ENCODE measurements around the gene CYSRT1.
A peak's percentile ranks its signal among the peaks of the same experiment; 100 is the strongest.

Gene CYSRT1

GRCh38 chr9:137273095-137273490, 48.1 kb downstream of the CYSRT1 start:
- no peak for DNase-seq

DNA sequence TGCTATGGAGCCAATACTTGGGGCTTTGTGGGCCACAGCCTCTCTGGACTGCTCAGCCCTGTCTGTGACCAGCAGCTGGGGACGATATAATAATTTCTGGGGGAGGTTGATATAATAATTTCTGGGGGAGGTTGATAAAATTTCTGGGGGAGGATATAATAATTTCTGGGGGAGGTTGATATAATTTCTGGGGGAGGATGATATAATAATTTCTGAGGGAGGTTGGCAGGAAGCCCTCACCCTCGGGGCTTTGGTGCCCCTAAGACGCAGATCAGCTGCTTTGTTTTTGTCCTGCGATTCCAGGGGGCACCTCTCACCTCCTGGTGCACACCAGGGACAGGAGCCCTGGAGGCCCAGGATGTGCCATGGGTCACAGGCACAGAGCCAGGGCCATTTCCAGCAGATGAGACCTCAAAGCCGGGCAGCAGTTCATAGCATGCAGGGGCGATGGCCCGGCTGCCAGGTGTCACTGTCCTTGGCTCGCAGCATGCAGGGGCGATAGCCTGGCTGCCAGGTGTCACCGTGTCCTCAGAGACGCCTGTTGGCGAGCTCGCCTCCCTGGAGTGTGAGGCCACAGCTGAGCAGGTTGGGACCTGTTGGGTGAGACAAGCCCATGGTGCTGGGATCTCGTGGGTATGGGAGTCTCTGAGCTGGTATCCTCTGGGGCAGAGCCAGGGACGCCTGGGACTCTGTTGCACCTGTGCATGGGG, 48.8 kb downstream of the CYSRT1 start:
- DNase-seq = peak; percentile 45

DNA sequence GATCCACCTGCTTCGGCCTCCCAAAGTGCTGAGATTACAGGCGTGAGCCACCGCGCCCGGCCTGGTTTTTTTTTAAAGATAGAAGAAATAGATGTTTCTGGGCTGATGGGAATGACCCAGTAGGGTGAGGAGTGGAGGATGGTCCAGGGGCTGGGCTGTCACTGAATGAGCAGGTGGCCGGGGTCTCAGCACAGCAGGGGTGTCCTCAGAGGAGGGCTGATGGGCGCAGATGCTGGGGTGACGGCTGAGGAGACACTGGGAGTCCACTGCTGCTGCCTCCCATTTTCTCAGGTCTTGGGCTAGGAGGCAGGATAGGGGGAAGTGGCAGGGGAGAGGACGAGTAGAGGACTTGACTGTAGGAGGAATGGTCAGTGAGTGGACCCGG, 50.2 kb downstream of the CYSRT1 start:
- no peak for DNase-seq

All from NCI-H345 (cell line).